Measurements from ENCODE around the gene DLX3. TPM values are rescaled to one million over a fixed set of nuclear protein-coding genes. Genes with fewer than 3 reads are reported as not detected.

Gene DLX3
- total RNA-seq, 2 donors from 2014 or later: not detected

DNA sequence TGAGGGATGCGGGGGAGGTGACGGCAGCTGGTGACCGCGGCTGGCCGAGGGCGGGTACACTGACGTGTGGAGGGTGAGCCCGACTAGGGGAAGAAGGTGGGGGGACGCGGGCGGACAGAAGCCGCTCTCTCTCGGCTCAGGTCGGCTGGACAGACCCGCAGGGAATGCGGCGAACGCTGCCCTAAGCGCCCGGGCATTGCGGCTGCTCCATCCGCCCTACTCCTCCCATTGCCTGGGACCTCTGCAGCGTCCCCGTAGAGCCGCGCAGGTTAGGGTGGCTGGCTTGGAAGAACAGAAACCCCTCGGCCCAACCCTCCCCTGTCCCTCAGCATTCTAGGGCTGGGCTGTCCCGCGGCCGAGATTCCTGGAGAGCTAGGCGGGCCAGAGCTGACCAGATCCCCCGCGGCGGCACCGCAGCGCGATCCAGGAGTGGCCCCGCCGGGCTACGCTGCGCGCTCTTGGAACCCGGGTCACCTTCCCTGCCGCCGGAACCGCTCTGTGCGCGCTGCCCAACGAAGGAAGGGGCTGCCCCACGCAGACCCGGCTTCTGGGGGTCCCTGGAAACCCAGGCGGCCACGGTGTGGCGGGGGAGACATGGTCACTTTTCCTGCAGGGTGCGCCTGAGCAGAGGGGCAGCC lies 23.1 kb downstream of the DLX3 start:
- Histone ChIP-seq H3K4me1 (peaks cover 38% of the 10 kb centered on the region), H3K27me3 (peaks cover 0 to 31% of the 10 kb centered on the region in 2 donors), H3K4me3 (no peak overlapping the region), H3K36me3 (replicated peaks in 1 of 2; ENCODE audit: insufficient read depth in 1 of 2, low read depth in 2 of 2) (no peaks in the 10 kb centered on the region), H3K27ac (no peak overlapping the region), H3K9me3 (no peaks in the 10 kb centered on the region)
- DNase-seq: peak in 1 of 4 donors; percentile 24
- WGBS, 2 donors: 2 to 8% methylated on average over 18 to 46 of the region's 55 CpGs
- TF ChIP-seq POLR2A (IDR thresholded peaks at IDR 0.05): no peak
- TF ChIP-seq, protein P1, sequence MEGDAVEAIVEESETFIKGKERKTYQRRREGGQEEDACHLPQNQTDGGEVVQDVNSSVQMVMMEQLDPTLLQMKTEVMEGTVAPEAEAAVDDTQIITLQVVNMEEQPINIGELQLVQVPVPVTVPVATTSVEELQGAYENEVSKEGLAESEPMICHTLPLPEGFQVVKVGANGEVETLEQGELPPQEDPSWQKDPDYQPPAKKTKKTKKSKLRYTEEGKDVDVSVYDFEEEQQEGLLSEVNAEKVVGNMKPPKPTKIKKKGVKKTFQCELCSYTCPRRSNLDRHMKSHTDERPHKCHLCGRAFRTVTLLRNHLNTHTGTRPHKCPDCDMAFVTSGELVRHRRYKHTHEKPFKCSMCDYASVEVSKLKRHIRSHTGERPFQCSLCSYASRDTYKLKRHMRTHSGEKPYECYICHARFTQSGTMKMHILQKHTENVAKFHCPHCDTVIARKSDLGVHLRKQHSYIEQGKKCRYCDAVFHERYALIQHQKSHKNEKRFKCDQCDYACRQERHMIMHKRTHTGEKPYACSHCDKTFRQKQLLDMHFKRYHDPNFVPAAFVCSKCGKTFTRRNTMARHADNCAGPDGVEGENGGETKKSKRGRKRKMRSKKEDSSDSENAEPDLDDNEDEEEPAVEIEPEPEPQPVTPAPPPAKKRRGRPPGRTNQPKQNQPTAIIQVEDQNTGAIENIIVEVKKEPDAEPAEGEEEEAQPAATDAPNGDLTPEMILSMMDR (IDR thresholded peaks at IDR 0.05): no peak
- ATAC-seq: no peak
- intact Hi-C loops (cut with DNase I): no loop called here

DNA sequence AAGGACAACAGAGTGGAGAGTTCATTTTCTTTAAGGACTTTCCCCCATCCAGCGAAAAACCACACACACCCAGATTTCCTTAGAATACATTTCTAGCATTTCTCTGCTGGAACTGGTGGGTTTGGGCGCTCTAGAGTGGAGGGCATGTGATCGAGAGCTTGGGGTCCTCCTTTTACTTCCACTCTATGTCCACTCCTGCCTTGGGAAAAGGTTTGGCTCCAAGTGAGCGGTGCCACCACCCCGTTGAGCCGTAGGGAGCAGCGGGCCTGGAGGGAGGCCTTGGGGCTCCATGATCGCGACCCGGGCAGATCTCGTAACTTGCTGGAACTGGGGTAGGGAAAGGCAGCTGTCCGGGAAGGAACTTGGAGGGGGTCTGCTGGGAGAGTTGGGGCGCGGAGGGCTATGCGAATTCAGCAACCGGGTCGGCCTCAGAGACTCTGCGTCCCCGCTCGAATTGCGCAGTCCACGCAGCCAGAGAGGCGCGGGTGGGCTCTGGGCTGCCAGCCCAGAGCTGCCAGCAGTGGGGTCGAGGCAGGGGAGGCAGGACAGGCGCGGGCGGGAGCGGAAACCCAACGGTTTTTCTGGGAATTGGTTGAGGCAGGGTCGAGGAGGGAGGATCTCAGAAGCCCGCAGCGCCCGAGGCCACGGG lies 23.7 kb downstream of the DLX3 start:
- DNase-seq (no peak), ATAC-seq (no peak)
- TF ChIP-seq POLR2A (IDR thresholded peaks at IDR 0.05): no peak
- TF ChIP-seq, protein P1 (IDR thresholded peaks at IDR 0.05): no peak
- intact Hi-C loops (cut with DNase I): no loop called here
- H3K27ac ChIP-seq: no peak overlapping the region
- peaks cover 38% of the 10 kb centered on the region for H3K4me1 ChIP-seq
- H3K36me3 ChIP-seq (replicated peaks in 1 of 2; ENCODE audit: insufficient read depth in 1 of 2, low read depth in 2 of 2): no peaks in the 10 kb centered on the region
- no peaks in the 10 kb centered on the region for H3K9me3 ChIP-seq
- 22 to 51% methylated on average over 11 to 35 of the region's 35 CpGs for WGBS, 2 donors
- peaks cover 0 to 31% of the 10 kb centered on the region in 2 donors for H3K27me3 ChIP-seq
- H3K4me3 ChIP-seq: no peak overlapping the region

- Histone ChIP-seq H3K9me3 (no peaks in the 10 kb centered on the region), H3K27me3 (peaks cover 0 to 32% of the 10 kb centered on the region in 2 donors), H3K4me1 (peaks cover 31% of the 10 kb centered on the region), H3K27ac (no peak overlapping the region), H3K36me3 (replicated peaks in 1 of 2; ENCODE audit: insufficient read depth in 1 of 2, low read depth in 2 of 2) (no peaks in the 10 kb centered on the region), H3K4me3 (no peak overlapping the region)
- ATAC-seq: no peak
- intact Hi-C loops (cut with DNase I): no loop called here
- TF ChIP-seq, protein P1 (IDR thresholded peaks at IDR 0.05): no peak
- no peak for TF ChIP-seq POLR2A (IDR thresholded peaks at IDR 0.05)
- DNase-seq: no peak
- 80 to 90% methylated on average over 3 of the region's 3 CpGs for WGBS, 2 donors
Observed at GRCh38 chr17:49970498-49970897, 24.5 kb downstream of the DLX3 start.

GRCh38 chr17:49969795-49970389 lies 25.1 kb downstream of the DLX3 start:
- no peak for DNase-seq
- TF ChIP-seq, protein P1 (IDR thresholded peaks at IDR 0.05): no peak
- no peak for TF ChIP-seq POLR2A (IDR thresholded peaks at IDR 0.05)
- peaks cover 0 to 38% of the 10 kb centered on the region in 2 donors for H3K27me3 ChIP-seq
- H3K4me1 ChIP-seq: peaks cover 30% of the 10 kb centered on the region
- H3K36me3 ChIP-seq (replicated peaks in 1 of 2; ENCODE audit: insufficient read depth in 1 of 2, low read depth in 2 of 2): no peaks in the 10 kb centered on the region
- 32 to 38% methylated on average over 18 of the region's 18 CpGs for WGBS, 2 donors
- H3K27ac ChIP-seq: no peak overlapping the region
- no peak overlapping the region for H3K4me3 ChIP-seq
- no peaks in the 10 kb centered on the region for H3K9me3 ChIP-seq
- intact Hi-C loops (cut with DNase I): no loop called here
- ATAC-seq: no peak

All from body of pancreas (tissue), 4 donors.